Keratinocyte (primary cell): ENCODE measurements around the gene GPBP1. TPM values are rescaled to one million over a fixed set of nuclear protein-coding genes. Genes with fewer than 3 reads are reported as not detected.

Experiments used
- DNase-seq: peaks from one replicate; pipeline ENCODE4 v3.0.0-alpha.2; 2011; ENCODE audit warnings: low read depth, missing footprints, low spot score
- FAIRE-seq: peaks from 2 replicates; lab custom pipeline; 2011; peaks lifted over from hg19 to GRCh38; lab: Jason Lieb, UNC
- H2AFZ ChIP-seq: 2 replicates; pipeline ENCODE4 v1.6.0; 2012; ENCODE audit warnings: low read length, control low read depth, inconsistent platforms; ENCODE audit not compliant: control insufficient read depth
- H3K27ac ChIP-seq: 2 replicates; pipeline ENCODE4 v1.5.1; 2011; ENCODE audit warnings: low read length; ENCODE audit not compliant: control insufficient read depth, insufficient read depth
- H3K27me3 ChIP-seq: 3 replicates; pipeline ENCODE4 v1.6.0; 2011; ENCODE audit warnings: low read length; ENCODE audit not compliant: control insufficient read depth, insufficient read depth; ENCODE audit errors: extremely low read depth
- H3K36me3 ChIP-seq, 2 experiments: 2 replicates in 1 of 2; 3 replicates in 1 of 2; pipeline ENCODE4 v1.5.1; 2011; ENCODE audit warnings: low read length in 2 of 2, mild to moderate bottlenecking in 1 of 2; ENCODE audit not compliant: control insufficient read depth in 2 of 2, insufficient read depth in 2 of 2; ENCODE audit errors: extremely low read depth in 1 of 2
- H3K4me1 ChIP-seq: 3 replicates; pipeline ENCODE4 v1.5.1; 2011; ENCODE audit warnings: low read length; ENCODE audit not compliant: control insufficient read depth, insufficient read depth; ENCODE audit errors: extremely low read depth
- H3K4me2 ChIP-seq: 3 replicates; pipeline ENCODE4 v1.6.0; 2011; ENCODE audit warnings: low read depth, low read length; ENCODE audit not compliant: control insufficient read depth, insufficient read depth; ENCODE audit errors: extremely low read depth
- H3K4me3 ChIP-seq, 3 experiments: fragments of 200-600 bp in 1 of 3; sonication (generic) in 1 of 3; 2 replicates in 2 of 3; 3 replicates in 1 of 3; pipeline ENCODE4 v1.5.1; 2011 to 2016; ENCODE audit warnings: low read length in 3 of 3, mild to moderate bottlenecking in 3 of 3, control low read depth in 2 of 3, inconsistent platforms in 1 of 3, low read depth in 1 of 3, mixed read lengths in 1 of 3, mixed run types in 1 of 3, moderate library complexity in 1 of 3; ENCODE audit not compliant: control insufficient read depth in 2 of 3, insufficient read depth in 2 of 3; ENCODE audit errors: extremely low read depth in 1 of 3
- H3K79me2 ChIP-seq: 2 replicates; pipeline ENCODE4 v1.6.0; 2012; ENCODE audit warnings: low read length; ENCODE audit not compliant: control insufficient read depth, insufficient read depth
- H3K9ac ChIP-seq: 3 replicates; pipeline ENCODE4 v1.6.0; 2011; ENCODE audit warnings: low read length; ENCODE audit not compliant: control insufficient read depth, insufficient read depth; ENCODE audit errors: extremely low read depth
- H3K9me1 ChIP-seq: 3 replicates; pipeline ENCODE4 v1.6.0; 2011; ENCODE audit warnings: low read length; ENCODE audit not compliant: control insufficient read depth, insufficient read depth; ENCODE audit errors: extremely low read depth
- H3K9me3 ChIP-seq: 2 replicates; pipeline ENCODE4 v1.5.1; 2012; ENCODE audit warnings: low read depth, low read length; ENCODE audit not compliant: control insufficient read depth
- H4K20me1 ChIP-seq: 3 replicates; pipeline ENCODE4 v1.6.0; 2011; ENCODE audit warnings: low read length; ENCODE audit not compliant: control insufficient read depth, insufficient read depth; ENCODE audit errors: extremely low read depth
- CTCF ChIP-seq, 3 experiments: IDR thresholded peaks in 1 of 3; conservative IDR thresholded peaks in 1 of 3; optimal IDR thresholded peaks in 1 of 3; 2 replicates in 2 of 3; 3 replicates in 1 of 3; pipeline versions ENCODE3 to v1.5.1; 2011; ENCODE audit warnings: low read length in 3 of 3, mild to moderate bottlenecking in 3 of 3, moderate library complexity in 2 of 3, control low read depth in 1 of 3, inconsistent platforms in 1 of 3; ENCODE audit not compliant: insufficient read depth in 2 of 3; ENCODE audit errors: extremely low read depth in 1 of 3
- EZH2 ChIP-seq: IDR thresholded peaks from one replicate; pipeline ENCODE4 v1.6.1; 2012; ENCODE audit warnings: inconsistent platforms, mild to moderate bottlenecking, low read length, moderate library complexity
- dilution Hi-C: fragments of 300-500 bp; cut with MboI; formaldehyde crosslinking; loops from one replicate; pipeline ENCODE4 v1.7.0; 2020; ENCODE audit warnings: low sequenced_read_pairs; ENCODE audit not compliant: extremely low pct_ligation_motif_present
- polyA plus RNA-seq, 5 experiments: library from polyadenylated mRNA; depleted of rRNA in 3 of 5; stranded (reverse) in 3 of 5; stranded (forward) in 1 of 5; unstranded in 1 of 5; fragments of >200 nt; gene quantifications; 1 replicate in 1 of 5; 2 replicates in 3 of 5; 3 replicates in 1 of 5; pipeline versions ENCODE4 v1.2.1 to v1.2.3, GENCODE V29; 2011 to 2012; ENCODE audit warnings: missing spikeins in 2 of 5, low read depth in 1 of 5, low replicate concordance in 1 of 5

GPBP1 gene
- polyA plus RNA-seq, 1 donor (not counting 4 experiments of a cell fraction or from before 2014, with no cell fraction given): 44.1 TPM

DNA sequence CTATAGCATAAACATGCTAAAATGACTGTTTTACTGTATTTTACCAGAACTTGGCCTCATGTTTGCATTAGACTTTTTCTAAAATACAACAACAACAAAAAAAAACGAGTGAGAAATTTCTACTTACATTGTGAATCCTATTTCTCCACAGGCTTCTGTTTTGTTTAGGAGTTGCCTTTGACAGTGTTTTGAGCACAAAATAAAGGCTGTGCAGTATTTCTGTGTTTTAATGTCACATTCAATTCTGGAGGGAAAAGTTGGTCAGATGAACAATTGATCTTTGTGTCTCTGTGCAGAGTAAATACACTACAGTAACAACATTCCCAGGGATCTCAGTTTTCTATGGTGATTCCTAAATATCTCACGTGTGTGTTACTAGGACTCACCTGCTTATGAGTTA, 131.1 kb downstream of the GPBP1 start:
- dilution Hi-C loops: no loop called here
- Histone ChIP-seq H2AFZ (no peak overlapping the region), H3K79me2 (no peaks in the 10 kb centered on the region), H3K4me3 (no peak overlapping the region), H3K9me3 (peaks cover 2% of the 10 kb centered on the region), H4K20me1 (no peaks in the 10 kb centered on the region), H3K4me1 (peaks cover 4% of the 10 kb centered on the region), H3K9ac (no peak overlapping the region), H3K27ac (no peak overlapping the region), H3K4me2 (no peak overlapping the region), H3K36me3 (no peaks in the 10 kb centered on the region), H3K27me3 (peaks cover 9% of the 10 kb centered on the region), H3K9me1 (no peaks in the 10 kb centered on the region)
- TF ChIP-seq CTCF (optimal IDR thresholded peaks at IDR 0.05 in 1 of 3, IDR thresholded peaks at IDR 0.05 in 1 of 3, conservative IDR thresholded peaks at IDR 0.05 in 1 of 3; ENCODE audit: extremely low read depth in 1 of 3, insufficient read depth in 2 of 3, low read length in 3 of 3): no peak
- no peak for TF ChIP-seq EZH2
- DNase-seq (no peak), FAIRE-seq (no peak)

GRCh38 chr5:57306359-57306758, 132.5 kb downstream of the GPBP1 start:
- H3K4me2 ChIP-seq: no peak overlapping the region
- H3K27ac ChIP-seq: no peak overlapping the region
- peaks cover 2% of the 10 kb centered on the region for H3K9me3 ChIP-seq
- no peak overlapping the region for H3K4me3 ChIP-seq
- dilution Hi-C loops: no loop called here
- no peak overlapping the region for H2AFZ ChIP-seq
- no peaks in the 10 kb centered on the region for H4K20me1 ChIP-seq
- no peaks in the 10 kb centered on the region for H3K36me3 ChIP-seq
- no peaks in the 10 kb centered on the region for H3K9me1 ChIP-seq
- peaks cover 4% of the 10 kb centered on the region for H3K4me1 ChIP-seq
- no peaks in the 10 kb centered on the region for H3K79me2 ChIP-seq
- H3K27me3 ChIP-seq: peaks cover 9% of the 10 kb centered on the region
- no peak for TF ChIP-seq EZH2
- no peak for TF ChIP-seq CTCF (optimal IDR thresholded peaks at IDR 0.05 in 1 of 3, IDR thresholded peaks at IDR 0.05 in 1 of 3, conservative IDR thresholded peaks at IDR 0.05 in 1 of 3; ENCODE audit: extremely low read depth in 1 of 3, insufficient read depth in 2 of 3, low read length in 3 of 3)
- no peak for FAIRE-seq
- H3K9ac ChIP-seq: no peak overlapping the region
- DNase-seq: no peak
